DMS53 (cell line): Measurements from ENCODE around the gene CHID1.

Source experiments
- DNase-seq: peaks from one replicate; lab custom pipeline; 2025; lab: John Stamatoyannopoulos, UW

The CHID1 gene

DNA sequence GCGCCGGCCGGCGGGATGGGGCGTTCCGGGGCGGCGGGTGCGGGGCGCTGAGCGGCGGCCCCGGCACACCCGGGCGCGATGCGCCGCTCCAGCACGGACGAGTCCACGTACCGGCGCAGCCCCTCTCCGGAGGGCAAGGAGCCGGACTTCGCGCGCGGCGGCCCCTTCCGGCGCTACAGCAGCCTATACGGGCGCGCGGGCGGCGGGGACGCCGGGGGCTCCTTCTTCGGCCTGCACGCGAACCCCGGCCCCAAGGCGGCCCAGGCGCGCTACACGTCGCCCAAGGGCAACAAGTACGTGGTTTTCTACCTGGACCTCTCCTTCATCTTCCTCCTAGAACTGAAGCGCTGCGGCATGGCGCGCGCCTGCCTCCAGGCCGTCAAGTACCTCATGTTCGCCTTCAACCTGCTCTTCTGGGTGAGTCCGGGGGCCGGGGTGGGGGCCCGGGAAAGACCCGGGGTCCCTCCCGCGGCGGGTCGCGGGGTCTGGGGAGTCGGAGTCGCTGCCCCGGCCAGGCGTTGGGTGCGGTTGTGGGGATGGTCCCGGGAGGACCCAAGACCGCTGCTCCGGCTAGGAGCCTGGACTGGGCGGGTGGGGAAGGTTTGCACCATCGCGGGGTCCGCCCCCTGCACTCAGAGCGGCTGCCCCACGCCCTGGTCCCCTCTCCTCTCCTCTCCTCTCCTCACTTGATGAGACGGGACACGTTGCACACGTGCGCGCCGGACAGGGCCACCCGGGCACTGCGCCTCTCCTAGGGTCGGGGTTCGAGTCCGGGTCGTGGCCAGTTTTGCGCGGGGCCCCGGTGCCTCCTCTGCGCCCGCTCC lies 60.4 kb downstream of the CHID1 start:
- DNase-seq = peak; percentile 82

DNA sequence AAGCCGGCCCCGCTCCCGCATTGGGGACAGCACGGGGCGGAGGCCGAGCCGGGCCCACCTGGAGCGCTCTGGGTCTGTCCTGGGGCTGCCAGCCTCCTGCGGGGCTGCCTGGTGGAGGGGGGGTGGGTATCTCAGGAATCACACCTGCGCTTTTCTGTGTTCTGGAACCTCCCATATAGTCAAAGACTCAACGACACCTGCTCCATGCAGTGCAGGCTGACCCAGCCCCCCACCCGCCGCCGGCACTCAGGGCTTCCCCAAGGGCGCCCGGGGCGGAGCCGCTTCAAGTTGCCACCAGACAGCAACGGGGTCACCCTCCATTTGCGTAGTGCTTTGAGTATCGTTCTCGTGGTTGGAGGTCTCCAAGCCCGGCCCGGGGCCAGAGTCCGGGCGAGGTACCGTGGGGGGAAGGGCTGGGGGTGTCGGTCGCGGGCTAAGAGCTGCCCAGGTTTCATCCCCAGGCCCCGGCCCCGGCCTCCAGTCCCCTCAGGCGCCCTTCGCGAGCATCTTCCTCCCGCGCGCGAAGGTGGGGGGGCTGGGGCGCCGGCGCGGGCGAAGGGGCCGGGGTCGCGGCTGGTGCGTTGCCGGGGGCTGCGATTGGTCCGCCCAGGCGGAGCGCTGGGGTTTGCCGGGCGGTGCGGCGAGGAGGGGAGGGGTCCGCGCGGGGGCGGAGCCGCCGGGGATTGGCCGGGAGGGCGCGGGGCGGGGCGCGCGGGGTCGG lies 61.3 kb downstream of the CHID1 start:
- peak; percentile 90 for DNase-seq

DNA sequence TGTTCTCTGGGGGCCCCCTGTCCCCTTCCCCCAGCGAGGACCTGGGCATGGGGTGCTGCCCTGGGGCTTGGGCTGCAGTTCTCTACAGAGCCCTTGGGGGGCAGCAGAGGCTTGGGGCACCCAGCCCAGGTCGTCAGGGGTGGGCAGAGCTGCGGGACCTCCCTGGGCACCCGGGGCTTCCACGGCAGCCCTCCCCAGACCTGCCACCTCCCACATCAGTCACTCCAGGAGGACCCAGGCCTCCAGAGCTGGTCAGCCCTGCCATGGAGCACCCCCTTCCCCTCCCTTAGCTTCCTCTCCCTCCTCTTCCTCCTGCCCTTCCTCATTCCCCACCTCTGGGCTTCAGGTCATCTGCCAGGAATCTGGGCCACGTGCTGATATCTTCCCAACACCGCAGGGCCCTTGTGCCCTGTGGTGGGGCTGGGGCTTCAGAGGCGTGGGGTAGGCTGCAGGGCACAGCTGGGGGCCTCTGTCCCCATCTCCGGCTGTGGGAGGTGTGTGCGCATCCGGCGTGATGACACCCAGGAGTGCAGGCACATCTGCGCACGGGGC lies 62.2 kb downstream of the CHID1 start:
- DNase-seq = peak; percentile 83

DNA sequence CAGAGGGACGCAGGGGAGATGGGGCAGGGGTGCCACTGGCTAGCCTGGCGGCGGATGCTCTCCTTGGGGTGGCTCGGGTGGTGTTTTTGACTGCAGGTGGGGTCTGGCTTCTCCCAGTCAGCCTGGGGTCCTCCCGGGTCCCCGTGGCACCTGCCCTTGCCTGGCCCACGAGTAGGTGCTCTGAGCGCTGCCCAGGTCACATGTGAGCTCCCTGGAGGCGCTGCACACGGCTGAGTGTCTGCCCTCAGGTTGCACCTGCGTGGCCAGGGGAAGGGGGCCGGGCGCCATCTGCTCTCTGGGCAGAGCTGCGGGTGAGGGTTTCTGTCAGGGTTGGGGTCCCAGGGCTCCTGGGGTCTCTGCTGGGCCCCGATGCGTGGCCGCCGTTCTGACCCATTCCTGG lies 62.7 kb downstream of the CHID1 start:
- DNase-seq = peak; percentile 66

DNA sequence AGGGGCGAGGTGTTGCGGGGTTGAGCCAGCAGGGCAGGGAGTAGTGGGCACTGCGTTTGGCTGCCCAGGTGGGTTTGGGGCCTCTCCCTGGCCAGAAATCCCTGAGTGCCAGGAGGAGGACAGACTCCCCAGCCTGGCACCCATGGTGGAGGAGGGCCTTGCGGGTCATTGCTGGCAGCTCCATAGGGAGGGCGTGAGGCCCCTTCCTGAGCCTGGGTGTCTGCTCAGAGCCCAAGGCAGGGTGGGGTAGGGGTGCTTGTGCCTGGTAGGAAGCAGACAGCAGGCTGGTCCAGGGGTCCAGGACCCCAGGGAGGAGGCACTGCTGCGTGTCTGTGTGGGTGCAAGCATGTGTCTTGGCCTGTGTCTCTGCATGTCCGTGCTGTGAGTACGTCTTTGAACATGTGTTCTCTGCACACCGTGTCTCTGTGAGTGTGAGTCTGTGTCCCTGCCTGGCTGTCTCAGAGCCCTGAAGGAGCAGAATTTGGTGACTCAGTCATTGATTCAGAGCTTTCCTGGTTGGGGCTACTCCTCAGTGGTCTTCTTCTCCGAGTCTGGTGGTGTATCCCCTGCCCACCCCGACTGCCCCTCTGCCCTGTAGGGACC lies 64.0 kb downstream of the CHID1 start:
- DNase-seq = no peak

DNA sequence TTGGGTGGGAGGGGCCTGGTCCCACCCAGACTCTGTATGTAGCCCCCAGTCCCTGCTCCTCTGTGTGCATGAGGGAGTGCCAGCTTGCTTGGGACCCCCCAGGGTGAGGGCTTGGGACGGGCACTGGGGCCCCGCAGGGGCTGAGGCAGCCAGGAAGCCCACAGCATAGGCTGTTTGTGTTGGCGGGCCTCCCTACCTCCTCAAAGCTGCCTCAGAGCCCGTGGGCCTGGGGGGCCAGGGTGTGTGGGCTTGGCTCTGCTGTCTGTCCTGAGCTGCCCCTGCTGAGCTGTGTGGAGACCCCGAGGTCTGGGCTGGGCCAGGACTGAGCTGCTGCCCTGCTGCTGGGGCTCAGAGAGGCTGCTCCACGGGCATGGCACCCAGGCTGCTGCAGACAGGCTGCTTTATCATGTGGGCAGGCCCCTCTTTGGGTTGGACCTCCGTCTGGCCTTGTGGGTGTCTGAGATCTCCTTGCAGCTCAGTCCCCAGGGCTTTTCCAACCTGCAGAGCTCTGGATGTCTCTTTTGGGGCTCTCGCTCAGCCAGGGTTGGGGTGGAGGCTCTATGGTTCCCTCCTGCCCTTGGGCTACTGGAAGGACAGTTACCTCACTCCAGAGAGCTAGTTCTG lies 64.6 kb downstream of the CHID1 start:
- no peak for DNase-seq

DNA sequence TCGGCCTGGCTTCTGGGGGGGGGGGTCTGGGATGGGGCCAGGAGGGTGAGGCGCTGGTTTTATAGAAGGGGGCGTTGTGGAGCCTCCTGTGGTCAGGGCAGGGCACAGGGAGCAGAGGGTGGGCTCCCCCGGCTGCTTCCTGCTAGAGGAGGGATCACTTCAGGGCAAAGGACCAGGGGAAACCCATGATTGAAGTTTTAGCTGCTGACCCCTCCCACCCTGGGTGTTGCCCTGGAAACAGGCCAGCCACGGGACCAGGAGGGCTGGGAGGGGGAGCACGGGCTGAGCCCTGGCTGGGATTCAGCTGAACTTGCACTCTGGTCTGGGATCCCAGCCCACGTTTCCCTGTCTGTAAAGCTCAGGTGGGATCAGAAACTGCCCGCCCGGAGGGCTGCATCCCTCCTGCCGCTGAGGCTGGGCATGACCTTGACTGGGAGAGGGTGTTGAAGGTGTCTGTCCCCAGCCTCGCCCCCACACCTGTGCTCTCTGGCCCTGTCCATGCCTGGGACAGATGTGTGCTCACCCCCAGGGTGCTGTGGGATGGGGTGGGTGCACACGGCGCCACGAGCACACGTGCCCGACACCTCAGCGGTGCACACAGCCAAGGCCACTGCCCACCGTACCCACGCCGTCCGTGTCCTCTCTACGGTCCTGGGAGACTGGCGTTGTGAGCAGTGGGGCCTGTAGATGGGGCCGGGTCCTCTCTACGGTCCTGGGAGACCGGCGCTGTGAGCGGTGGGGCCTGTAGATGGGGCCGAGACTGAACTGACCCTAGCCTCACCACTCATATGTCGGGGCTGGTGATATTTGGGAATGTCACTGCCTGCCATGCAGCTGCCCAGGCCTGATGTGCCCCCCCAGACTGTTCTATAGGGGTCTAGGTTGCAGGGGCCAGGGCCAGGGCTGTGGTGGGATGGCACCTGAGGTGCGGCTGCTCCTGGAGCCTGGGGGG lies 65.6 kb downstream of the CHID1 start:
- DNase-seq = no peak

DNA sequence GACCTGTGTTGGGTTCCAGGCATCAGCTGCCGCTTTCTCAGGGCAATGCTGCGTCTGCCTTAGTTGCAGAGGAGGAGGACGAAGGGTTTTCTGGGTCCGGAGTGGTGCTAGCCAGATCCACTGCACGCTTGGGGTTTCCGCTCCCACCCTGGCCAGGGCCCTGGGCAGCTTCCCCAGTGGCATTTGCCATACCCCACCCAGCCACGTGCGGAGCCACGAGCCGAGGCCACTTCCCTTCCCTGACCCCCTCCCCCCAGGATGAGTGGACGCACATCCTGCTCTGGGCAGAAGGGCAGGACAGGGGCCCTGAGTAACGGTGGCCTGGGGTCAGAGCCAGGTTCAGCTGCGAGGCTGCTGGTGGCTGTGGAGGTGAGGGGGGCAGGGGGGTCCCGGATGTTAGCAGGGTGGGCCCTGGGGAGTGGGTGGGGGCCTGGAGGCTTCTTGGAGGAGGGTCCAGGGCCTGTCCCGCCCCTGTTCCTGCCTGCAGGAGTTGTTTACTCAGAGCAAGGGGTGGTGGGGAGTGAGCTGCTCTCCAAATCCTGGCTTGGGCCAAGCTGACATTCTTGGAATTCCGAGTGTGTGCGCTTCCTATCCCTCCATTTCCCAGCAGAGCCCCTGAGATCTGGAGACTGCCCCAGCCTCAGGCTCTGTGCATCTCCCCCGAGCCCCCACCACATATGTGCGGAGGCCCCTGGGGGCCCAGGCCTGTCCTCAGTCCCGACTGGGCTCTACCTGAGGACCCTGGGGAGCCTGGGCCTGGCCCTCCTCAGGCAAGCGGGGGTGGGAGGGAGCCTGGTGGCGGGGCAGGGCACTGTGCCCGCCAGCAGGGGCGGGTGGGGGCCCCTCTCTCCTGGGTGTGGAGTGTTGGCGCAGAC lies 66.6 kb downstream of the CHID1 start:
- DNase-seq = peak; percentile 74

DNA sequence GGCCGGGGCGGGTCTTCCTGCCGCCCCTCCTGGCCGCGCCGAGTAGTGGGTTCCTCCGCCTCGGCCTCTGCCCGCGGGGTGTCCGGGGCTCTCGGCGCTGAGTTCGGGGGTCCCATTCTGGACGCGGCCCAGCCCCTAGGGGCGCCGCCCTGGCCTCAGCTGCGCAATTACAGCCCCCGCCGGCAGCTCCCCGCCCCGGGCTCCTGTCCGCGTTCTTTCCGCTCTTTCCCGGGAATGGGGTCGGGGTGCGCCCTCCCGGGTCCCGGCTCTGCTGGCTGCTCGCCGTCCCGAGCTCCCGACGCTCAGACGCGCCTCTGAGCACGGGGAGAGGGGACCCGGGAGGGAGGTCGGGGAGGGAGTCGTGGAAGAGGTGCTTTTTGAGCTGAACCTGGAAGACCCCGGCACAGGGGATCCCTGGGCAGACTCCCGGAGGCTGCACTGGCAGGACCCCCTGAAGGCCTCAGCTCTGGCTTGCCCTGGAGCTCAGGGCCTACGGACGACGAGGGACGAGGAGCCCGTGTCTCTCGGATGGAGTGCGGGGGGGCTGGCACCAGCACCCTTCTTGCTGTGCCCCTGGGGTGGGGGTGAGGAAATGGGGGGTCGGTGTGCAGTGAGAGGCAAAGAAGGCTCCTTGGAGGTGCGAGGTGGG lies 67.4 kb downstream of the CHID1 start:
- DNase-seq = peak; percentile 64

DNA sequence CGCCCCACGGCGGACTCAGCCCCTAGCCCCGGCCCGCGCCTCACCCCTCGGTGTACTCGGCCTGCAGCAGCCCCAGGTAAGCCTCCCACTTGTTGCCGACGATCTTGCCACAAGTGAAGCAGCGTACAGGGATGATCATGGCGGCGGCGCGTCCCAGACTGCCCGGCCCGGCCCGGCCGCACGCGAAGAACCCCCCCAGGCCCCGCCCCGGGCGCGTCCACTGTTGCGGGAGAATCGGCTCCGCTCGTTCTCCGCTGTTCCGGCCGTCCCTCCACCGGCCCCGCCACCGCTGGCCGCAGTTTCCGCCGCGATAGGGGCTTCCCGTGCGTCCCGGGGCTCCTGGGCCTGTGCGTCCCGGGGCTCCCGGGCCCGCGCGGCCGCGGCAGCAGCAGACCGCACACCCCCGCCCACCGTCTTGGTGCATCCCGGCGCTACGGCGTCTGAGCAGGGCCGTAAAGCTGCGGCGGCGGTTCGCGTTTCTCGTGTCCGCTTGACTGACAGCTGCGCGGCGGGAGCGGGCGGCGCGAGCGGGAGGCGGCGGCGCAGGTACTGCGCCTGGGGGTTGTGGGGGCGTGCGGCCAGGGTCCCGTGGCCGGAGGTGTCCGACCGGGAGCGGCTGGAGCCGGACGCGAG lies 68.1 kb downstream of the CHID1 start, which contains the start of the genes POLR2L and TSPAN4:
TSS of gene POLR2L (minus strand) at position 160 of the 633 bp plus-strand sequence. CDS start at position 139, 21 bp downstream.
TSS of gene TSPAN4 (plus strand) at position 483 of the 633 bp plus-strand sequence. CDS start 7,453 bp downstream, outside the sequence.
- peak; percentile 98 for DNase-seq

DNA sequence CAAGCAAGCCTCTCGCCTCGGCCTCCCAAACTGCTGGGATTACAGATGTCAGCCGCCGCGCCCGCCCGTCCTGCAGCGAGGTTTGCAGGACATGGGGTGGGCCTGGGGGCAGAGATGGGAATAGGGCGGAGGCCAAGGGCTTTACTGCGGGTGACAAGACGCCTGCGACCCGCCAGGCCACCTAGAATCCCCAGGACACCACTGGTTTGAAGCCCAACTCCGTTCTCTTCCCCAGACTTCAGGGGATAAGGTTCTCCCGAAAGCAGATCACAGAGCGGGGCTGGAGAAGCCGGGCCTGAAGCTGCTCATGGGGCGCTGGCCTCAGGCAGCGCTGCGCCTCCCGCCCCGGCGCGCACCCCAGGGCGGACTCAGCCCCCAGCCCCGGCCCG lies 68.6 kb downstream of the CHID1 start:
- DNase-seq = peak; percentile 80

DNA sequence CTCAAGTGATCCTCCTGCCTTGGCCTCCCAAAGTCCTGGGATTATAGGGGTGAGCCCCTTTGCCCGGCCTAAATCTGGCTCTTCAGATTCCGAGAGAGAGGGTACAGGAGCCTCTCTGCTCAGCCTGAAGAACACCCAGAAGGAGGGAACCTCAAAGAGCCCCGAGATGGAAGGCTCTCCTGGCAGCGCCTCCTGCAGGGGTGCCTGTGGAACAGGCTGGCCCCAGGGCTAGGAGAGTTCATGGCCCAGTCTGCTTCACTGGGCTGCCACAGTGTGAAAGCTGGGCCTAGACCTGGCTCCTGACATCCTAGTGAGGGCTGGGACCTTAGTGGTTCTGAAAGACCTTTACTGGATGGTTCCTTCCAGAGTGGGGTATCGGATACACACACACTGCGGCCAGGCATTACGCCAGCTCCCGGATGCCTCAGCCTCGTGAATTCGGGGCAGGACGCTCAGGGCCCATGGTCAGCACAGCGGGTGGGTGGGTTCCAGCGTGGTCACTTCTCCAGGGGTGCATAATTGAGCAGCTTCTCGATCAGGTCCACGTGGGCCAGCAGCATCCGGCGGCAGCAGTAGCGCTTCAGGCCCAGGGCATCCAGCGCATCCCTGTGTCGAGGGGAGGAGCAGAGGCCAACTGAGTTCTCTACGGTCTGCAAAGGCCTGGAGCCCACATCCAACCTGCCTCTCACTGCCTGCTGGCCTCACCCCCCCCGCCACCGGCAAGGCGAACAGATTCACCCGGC lies 70.6 kb downstream of the CHID1 start:
- DNase-seq = peak; percentile 49

DNA sequence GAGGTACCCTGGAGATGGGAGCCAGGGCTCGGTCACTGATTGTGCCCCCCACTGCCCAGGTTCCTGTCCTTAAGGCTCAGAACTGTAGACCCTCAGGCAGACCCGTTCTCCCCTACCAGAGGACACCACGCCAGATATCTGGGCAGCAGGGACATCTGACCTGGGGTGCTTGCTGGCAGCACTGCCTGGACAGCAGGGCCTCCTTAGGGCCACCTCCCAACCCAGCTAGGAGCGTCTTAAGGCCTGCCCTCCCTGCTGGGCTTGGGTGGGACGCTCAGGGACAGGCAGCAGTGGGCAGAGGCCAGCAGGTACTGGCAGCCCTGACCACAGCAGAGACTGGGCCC lies 71.4 kb downstream of the CHID1 start:
- DNase-seq = no peak

DNA sequence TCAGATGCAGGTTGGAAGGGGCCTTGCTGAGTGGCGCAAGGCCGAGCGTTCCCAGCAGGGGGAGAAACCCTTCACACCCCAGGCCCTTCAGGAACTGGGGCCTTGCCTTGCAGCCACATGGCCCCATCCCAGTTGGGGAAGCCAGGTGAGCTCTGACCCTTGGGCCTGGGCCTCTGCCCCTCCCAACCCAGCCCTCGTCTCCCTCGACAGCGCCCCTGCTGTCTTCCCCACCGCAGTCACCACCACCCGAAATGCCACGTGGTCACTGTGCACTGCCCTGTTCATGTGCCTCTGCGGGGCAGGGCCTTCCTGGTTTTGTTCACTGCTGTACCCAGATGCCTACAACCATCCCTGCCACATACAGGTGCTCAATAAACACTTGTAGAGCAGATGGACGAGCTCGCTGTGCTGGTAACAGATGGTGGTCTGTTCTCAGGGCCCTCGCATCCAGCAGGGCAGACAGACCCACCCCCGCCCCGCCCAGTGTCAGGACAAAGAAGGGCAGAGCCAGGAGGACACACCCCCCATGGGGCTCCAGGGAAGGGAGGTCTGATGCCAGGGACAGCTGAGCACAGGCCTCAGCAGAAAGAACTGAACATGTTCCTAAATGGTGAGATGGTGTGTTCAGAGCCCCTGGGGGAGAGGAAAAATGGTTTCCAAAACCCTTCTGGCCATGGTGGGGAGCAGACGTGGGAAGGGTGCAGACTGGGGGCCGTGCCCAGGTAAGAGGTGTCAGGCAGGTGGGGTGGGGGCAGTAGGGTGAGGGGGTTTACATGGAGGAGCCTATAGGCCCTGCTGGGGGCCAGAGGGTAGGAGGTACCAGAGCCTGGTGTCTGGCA lies 72.0 kb downstream of the CHID1 start:
- peak; percentile 56 for DNase-seq

DNA sequence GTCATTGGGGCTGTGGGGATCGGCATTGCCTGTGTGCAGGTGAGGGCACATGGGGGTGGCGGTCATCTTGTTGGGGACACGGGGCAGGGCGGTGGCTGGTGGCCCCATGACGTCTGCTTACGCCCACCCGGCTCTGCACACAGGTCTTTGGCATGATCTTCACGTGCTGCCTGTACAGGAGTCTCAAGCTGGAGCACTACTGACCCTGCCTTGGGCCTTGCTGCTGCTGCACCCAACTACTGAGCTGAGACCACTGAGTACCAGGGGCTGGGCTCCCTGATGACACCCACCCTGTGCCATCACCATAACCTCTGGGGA lies 72.7 kb downstream of the CHID1 start:
- DNase-seq = no peak

DNA sequence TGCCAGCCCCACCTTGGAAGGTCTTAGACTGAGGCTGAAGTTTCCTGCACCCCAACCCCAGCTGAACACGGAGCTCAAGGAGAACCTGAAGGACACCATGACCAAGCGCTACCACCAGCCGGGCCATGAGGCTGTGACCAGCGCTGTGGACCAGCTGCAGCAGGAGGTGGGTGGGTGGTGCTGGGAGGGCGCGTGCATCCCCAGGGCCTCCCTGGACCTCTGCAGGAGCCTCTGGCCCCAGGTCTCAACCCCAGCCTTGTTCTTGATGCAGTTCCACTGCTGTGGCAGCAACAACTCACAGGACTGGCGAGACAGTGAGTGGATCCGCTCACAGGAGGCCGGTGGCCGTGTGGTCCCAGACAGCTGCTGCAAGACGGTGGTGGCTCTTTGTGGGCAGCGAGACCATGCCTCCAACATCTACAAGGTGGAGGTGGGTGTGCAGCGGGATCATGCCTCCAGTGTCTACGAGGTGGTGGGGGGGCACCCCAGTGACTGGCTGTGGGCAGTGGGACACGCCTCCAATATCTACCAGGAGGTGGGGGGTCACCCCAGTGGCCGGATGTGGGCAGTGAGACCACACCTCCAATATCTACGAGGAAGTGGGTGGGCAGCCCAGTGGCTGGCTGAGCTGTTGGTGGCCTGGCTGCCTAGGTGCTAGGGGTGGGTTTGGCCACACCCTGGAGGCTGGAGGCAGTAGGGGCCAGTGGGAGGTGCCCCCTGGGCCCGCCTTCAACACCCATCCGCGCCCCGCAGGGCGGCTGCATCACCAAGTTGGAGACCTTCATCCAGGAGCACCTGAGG lies 73.2 kb downstream of the CHID1 start:
- DNase-seq = no peak

DNA sequence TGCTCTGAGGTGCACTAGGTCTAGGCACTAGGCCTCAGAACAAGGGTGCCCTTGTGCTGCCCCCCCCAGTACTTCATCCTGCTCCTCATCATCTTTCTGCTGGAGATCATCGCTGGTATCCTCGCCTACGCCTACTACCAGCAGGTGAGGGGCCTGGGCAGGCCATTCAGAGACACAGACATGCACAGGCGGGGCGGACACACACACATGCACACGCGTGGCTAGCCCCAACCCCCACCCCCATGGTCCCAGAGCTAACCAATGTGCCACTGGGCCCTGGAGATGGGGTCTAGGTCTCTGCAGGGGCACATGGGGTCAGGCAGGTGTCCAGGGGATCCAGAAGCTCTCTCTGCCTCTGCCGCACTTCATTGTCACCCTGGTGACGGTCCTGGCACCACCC lies 73.9 kb downstream of the CHID1 start:
- no peak for DNase-seq
